ENCODE data around the gene TRAPPC5.
A peak's percentile ranks its signal among the peaks of the same experiment; 100 is the strongest.

TRAPPC5 gene

DNA sequence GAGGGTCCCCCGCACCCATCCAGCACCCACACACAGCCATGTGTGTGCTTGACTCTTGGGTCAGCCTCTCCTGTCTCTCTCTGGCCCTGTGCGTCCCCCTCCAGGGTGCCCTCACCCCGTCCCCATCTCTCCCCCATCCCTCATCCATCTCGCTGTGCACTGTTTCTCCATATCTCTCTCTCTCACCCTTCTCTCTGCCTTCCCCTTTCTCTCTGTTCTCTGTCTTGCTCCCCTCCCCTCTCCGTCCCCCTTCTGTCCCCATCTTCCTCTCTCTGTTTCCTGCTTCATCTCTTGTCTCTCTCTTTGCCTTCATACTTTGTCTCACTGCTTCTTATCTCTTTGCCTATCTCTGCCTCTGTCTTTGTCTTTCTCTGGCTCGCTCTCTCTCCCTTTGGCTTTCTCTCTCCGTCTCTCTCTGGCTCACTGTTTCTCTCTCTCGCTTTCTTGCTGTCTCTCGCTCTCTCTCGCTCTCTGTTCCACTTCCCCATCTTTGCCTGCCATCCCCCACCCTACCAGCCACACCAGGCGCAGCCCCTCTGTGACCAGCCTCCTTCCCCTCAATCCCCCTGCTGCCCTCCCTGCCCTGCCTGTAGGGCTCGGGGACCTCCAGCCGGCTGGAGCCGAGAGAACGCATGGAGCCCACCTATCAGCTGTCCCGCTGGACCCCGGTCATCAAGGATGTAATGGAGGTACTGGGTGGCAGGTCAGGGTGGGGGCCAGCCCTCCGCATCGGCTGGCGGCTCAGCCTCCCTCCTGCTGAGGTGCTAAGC is 34.8 kb upstream of the TRAPPC5 start:
- DNase-seq (ENCODE audit: low spot score): no peak

DNA sequence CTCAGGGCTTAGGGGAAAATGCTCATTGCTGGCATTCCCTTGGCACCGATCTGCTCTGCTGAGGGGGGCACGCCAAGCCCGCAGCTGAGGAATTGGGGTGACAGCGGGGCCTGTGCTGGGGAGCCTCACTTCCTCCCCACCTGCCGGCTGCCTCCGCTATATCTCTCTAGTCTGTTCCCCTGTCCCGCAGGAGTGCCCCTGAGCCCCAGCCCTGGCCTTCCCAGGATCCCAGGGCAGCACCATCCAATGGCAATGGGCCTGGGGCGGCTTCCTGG is 34.3 kb upstream of the TRAPPC5 start:
- DNase-seq (ENCODE audit: low spot score): no peak

DNA sequence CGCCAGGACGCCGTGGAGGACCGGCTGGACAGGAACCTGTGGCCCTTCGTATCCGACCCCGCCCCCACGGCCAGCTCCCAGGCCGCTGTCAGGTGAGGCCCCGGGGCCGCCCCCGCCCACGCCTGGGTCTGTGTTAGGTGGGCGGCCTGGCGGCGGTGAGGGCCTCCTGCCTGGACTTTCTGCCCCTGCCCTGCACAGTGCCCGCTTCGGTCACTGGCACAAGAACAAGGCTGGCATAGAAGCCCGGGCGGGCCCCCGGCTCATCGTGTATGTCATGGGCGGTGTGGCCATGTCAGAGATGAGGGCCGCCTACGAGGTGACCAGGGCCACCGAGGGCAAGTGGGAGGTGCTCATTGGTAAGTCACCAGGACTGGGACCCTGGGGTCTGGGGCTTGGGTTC is 33.5 kb upstream of the TRAPPC5 start:
- DNase-seq (ENCODE audit: low spot score): no peak

DNA sequence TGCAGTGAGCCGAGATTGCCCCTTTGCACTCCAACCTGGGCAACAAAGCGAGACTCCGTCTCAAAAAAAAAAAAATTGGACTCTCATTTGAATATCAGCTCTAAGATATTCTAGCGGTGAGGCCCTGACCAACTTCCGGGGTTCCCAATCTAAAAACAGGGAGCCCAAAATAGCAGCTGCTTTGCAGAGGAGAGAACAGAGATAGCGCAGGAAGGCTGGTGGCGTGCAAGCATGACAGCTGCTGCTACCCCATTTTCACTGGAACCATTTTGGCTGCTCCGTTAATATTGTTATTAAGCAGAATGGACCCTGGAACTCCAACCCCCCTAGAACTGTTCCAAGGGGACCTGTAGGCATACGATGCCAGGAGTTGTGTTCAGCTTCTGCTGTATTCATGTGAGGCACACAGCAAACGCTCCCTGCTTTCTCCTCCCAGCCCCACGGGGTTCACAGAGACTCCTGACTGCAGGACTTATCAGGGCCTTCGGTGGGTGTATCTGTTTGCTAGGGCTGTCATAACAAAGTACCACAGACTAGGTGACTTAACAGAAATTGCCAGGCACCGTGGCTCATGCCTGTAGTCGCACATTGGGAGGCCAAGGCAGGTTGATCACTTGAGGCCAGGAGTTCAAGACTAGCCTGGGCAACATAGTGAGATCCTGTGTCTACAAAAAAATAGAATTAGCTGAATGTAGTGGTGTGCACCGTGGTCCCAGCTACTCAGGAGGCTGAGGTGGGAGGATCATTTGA is 32.2 kb upstream of the TRAPPC5 start:
- DNase-seq (ENCODE audit: low spot score): no peak

DNA sequence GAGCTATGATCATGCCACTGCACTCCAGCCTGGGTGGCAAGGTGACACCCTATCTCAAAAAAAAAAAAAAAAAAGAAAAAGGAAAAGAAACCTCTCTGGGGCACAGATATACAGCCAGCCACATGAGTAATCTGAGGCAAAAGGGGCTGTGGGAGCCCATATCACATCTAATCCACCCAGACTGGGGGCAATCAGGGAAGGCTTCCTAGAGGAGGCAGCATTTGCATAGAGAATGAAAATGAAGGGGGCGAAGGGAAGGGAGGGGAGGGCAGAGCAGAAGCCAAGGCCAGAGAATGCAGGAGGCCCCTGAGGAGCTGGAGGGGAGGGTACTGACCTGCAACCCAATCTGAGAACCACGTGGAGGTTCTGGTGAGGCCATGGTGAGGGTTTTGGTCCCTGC is 30.5 kb upstream of the TRAPPC5 start:
- no peak for DNase-seq (ENCODE audit: low spot score)

DNA sequence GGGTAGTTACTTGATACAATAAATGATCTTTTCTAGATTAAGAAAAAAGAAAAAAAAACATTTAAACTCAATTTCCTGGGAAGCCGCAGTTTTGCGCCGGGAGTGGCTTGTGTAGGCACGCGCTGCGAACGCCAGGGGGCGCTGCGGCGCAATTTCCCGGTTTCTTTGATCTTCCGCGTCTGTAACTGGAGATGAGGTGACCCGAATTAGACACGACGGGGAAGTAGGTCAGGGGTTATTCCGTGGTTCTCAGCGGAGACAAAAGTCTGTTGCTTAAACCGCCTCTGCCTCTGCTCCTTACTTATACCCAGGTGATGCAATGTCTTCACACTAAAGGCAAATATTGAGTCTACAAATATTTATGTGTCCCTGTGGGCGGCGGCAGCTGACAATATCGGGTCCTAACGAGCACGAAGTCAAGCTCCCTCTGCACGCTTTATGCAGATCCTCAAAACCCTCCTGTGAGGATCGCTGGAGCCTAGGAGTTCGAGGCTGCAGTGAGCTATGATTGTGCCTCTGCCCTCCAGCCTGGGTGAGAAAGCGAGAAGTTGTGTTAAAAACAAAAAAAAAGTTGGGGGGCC is 28.5 kb upstream of the TRAPPC5 start:
- peak; percentile 82 for DNase-seq (ENCODE audit: low spot score)

DNA sequence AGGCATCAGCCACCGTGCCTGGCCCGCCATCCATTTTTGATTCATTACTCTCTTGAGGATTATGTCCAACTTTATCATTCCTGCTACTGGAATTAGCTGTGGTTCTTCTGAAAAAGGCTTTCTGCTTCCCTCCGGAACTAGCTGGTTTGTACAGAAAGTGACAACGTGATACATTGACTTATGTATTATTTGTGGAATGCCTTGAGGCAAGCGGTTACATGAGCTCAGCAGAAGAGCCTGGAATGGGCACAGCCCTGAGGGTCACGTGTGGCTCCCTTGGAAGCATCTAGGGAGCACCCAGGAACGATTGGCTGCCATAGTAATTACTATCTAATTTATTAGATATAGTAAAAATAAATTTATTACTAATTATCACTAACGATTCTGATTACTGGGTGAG is 26.2 kb upstream of the TRAPPC5 start:
- no peak for DNase-seq (ENCODE audit: low spot score)

DNA sequence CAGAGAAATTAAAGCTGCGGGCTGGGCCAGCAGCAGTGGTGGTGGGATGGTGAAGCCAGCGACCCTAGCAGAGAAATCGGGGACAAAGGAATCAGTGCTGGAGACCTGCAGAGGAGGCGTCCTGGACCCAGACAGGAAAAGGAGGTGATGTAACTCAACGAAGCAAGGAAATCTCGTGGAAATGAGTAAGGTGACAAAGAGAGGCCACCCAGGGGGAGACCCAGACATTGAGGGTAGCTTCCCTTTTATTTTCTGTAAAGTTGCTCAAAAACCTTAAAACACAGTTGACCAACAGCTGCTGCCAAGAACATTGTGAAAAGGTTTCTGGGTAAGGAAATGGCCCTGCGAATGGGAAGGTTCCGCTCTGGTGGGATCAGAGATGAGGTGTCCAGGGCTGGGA is 25.1 kb upstream of the TRAPPC5 start:
- DNase-seq (ENCODE audit: low spot score): no peak

DNA sequence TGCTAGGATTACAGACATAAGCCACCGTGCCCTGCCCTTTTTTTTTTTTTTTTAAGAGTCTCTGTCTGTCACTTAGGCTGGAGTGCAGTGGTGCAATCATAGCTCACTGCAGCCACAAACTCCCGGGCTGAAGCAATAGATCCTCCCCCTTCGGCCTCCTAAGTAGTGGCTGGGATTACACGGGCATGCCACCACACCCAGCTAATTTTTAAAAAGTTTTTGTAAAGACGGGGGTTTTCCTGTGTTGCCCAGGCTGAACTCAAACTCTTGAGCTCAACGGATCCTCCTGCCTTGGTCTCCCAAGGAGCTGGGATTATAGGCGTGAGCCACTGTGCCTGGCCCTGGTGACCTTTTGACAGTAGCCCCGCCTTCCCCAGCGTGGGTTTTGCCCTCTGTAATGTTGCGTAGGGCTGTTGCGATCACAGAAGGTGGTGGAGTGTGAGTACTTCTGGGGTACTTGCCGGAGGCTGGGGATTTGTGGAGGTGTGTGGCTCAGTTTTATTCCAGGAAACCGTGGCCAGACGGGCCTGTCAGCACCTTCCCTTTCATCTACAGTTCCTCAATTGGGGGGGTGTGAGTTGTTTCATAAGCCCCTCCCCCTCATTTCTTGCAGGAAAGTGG is 23.4 kb upstream of the TRAPPC5 start:
- DNase-seq (ENCODE audit: low spot score): no peak

DNA sequence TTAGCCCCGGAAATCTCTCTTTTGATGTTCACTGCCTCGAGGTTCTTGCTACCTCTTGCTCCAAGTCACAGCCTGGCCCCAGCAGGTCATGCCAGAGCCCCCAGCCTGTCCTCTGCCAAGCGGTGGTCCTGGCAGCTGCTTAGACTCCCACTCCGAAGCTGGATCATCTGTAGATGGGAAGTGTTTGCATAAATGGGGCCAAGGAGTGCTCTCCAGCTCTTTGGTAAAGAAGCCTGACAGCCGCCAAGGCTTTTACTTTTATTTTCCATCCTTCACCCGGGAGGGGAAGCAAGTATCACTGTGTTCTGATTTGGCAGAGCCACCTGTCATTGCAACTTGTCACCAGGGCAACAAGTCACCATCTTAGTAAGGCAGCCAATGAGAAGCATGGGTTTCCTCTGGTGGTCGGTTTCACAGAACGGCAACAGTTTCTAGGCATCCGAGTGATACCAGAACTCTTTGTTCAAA is 22.4 kb upstream of the TRAPPC5 start:
- DNase-seq (ENCODE audit: low spot score): no peak

DNA sequence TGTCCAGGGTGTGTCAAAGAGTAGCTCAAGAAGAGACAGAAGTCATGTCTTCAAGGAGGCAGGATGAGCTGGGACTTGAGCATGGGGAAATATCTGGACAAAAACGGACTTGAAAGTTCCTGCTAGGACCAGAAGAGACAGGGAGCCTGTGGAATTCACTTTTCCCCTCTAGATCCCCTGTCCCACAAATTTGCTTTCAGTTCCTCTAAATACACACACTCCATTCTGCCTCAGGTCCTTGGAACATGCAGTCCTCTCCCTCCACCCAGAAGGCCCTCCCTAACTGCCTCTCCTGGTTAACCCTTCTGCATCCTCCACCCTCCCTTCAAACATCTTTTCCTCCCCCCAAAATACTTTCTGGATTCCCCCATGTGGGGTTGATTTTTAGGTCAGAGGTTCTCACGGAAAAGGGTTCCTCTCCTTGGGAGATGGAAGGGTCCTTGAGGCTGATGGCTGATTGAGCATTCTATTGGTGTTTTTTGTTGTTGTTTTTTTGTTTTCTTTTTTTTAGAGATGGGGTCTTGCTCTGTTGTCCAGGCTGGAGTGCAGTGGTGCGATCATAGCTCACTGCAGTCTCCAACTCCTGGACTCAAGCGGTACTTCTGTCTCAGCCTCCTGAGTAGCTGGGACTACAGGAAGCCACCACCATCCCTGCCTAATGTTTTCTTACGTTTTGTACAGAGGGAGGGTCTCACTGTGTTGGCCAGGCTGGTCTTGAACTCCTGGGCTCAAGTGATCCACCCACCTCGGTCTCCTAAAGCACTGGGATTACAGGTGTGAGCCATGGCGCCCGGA is 18.7 kb upstream of the TRAPPC5 start:
- no peak for DNase-seq (ENCODE audit: low spot score)

DNA sequence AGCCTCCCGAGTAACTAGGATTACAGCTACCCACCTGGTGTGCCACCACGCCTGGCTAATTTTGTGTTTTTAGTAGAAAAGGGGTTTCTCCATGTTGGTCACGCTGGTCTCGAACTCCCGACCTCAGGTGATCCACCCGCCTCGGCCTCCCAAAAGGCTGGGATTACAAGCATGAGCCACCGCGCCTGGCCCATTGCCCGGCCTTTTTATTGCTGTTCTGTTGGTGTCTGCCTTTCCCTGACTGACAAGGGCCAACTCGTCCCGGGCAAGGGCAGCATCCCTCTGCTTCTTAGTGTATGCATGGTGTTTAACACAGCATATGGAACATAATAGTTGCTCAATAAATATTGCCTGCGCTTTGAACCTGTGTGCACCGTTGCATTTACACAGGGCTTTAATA is 18.0 kb upstream of the TRAPPC5 start:
- DNase-seq (ENCODE audit: low spot score): no peak

DNA sequence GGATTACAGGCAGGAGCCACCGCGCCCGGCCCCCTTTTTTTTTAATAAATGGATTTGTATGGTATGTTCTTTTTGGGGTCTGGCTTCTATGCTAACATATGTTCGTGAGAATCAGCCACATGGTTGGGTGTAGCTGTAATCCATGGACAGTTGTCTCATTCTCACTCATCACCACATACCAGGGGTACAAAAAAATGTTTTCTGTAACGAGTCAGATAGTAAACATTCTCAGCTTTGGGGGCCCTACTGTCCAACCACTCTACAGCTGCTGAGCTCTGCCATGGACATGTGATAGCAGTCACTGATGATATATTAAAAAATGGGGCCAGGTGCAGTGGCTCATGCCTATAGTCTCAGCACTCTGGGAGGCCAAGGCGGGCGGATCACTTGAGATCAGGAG is 16.9 kb upstream of the TRAPPC5 start:
- DNase-seq (ENCODE audit: low spot score): no peak

DNA sequence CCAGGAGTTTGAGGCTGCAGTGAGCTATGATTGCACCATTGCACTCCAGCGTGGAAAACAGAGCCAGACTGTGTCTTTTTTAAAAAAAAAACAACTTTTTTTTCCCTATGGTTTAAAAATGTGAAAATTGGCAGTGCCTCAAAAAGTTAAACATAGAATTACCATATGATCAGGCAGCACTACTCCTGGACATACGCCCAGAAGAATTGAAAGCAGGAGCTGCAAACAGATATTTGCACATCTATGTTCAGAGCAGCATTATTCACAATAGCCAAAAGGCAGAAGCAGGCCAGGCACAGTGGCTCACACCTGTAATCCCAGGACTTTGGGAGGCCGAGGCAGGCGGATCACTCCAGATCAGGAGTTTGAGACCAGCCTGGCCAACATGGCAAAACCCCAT is 15.6 kb upstream of the TRAPPC5 start:
- no peak for DNase-seq (ENCODE audit: low spot score)

DNA sequence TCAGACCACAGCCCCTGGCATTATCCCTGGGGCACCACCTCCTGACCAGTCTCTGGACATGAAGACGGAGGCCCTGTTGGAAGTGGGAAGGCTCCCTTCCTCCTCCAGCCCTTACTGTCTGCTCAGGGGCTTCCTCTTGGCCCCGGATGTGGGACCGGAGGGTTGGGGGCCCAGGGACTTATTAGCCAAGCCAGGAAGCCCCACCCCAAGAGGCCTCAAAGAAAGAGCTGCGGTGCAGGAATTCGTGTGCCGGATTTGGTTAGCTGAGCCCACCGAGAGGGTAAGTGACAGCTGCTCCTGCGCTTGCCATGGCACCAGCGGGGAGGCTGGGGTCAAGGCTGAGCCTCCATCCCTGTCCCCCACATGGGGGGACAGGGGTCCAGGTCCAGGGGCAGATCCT is 11.8 kb upstream of the TRAPPC5 start, which contains the start of gene RETN:
Gene RETN, plus strand, starts transcription at position 208 of the 400 bp plus-strand sequence. CDS start 278 bp downstream, outside the sequence.
- DNase-seq (ENCODE audit: low spot score): no peak

DNA sequence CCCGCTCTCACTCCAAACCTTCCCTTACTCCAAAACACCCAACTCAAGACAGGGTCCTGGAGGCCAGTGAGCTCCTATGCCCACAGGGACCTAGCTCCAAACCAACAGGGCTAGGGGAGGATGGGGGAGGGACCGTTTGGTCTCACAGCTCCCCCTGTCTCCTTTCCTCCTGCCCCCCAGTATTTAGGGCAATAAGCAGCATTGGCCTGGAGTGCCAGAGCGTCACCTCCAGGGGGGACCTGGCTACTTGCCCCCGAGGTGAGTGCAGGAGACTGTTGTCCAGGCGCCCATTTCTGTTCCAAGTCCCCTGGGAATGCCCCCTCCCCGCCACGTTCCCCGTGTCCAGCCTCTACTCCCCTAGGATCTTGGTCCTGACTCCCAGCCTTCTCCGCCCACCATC is 11.0 kb upstream of the TRAPPC5 start:
- DNase-seq (ENCODE audit: low spot score): no peak

DNA sequence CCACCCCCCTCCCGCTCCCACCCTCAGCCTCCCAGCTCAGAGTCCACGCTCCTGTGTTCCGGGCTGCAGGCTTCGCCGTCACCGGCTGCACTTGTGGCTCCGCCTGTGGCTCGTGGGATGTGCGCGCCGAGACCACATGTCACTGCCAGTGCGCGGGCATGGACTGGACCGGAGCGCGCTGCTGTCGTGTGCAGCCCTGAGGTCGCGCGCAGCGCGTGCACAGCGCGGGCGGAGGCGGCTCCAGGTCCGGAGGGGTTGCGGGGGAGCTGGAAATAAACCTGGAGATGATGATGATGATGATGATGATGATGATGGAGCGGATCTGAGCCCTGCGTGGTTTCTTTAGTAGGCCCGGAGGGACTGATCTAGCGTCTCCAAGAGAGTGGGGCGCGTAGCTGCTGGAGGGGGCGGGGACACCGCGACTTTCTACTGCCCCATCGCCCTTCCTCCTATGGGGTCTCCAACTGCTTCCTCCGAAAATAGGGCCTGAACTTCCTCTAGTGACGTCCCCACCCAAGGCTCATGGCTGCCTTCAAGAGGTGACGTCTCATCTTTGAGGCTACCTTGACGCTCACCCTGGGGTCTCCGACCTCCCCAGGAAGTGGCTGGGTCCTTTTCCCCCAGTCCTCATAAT is 10.4 kb upstream of the TRAPPC5 start:
- DNase-seq (ENCODE audit: low spot score): no peak

DNA sequence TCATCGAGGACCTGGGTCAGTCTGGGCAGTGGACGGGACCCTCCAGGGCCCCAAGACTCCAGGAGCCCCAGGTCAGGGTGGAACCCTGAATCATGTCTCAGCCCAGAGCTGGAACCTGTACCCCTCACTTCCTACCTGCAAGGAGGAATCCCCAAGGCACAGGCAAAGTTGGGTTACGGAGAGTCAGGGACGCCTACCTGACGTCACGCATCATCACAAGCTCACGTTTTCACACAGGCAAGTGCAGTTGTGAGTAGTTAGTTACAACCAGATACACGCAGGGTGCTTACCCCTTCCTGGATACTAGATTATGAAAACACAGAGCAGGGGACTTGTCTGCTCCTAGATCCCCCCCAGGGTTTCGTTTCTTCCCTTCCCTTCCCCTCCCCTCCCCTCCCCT is 9.8 kb upstream of the TRAPPC5 start:
- DNase-seq (ENCODE audit: low spot score): no peak

DNA sequence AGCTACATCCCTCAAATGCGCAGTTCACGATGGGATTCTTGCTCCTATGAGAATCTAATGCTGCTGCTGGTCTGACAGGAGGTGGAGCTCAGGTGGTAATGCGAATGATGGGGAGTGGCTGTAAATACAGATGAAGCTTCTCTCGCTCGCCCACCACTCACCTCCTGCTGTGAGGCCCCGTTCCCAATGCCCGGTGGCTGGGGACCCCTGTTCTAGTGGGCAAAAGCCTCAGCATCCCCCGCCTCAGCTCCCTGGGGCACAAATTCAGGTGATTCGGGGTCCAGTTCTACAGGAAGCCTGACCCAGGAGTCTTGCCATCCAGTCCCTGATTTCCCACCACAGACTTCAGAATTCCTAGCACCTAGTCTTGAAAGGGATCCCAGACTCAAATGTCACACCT is 8.1 kb upstream of the TRAPPC5 start:
- no peak for DNase-seq (ENCODE audit: low spot score)

DNA sequence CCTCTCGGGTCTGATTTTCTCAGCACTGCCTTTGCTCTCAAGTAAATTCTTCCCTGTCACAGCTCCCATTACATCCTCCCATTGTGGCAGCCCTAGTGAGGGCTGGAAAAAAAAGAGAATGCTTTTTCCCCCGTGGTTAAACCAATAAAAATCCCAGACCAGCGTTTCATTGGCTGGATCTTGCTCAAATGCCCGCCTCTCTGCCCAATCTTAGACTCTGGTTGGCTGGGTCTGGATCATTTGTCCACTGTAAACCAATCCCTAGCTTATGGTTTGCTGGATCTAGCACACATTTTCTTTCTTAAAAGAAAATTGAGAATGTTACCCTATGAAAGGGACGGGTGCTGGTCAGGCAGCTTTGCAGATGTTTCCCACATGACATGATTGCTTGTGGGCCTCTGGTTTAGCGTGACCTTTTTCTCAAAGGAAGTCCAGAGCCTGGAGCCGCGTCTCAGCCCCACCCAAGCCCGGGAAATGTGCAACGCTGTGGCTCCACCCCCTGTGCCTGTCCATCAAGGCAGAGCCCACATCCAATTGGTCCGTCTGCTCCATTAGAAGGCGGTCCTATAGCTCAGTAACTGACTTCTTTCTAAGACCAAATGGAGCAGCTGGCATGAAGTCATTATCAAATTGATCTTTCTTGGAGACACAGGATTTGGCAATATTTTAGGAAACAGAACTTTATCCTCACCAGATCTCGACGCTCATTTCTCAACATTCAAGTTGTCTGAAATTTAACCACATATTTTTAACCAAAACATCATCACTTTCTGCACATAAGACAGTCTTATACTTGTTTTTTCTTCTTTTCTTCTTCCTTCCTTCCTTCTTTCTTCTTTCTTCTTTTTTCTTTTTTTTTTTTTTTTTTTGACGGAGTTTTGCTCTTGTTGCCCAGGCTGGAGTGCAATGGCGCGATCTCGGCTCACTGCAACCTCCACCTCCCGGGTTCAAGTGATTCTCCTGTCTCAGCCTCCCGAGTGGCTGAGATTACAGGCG is 6.3 kb upstream of the TRAPPC5 start:
- peak; percentile 86 for DNase-seq (ENCODE audit: low spot score)

Measured in RKO (cell line).